HG03139 (cell line): ENCODE measurements around the gene ADORA2B.
"Not testable (repeated sequence)": the region's sequence is repeated elsewhere in the genome, so short reads cannot be mapped to it uniquely, and the experiment has no call there.

Source experiments
- ATAC-seq: cut with Tn5 transposase; IDR thresholded peaks from one replicate; pipeline ENCODE4 v1.9.1; 2021; ENCODE audit not compliant: unreplicated experiment

Gene ADORA2B

GRCh38 chr17:15944759-15945526, at the start of gene ADORA2B:
Gene ADORA2B, plus strand, starts transcription at chr17:15945130. Its CDS starts 119 bp downstream, at chr17:15945249.
- no peak for ATAC-seq

- no peak for ATAC-seq
Measured at GRCh38 chr17:15896277-15896676, 48.7 kb upstream of the ADORA2B start.

GRCh38 chr17:15896834-15897233, 48.1 kb upstream of the ADORA2B start:
- no peak for ATAC-seq

- not testable (repeated sequence) for ATAC-seq
Measured at GRCh38 chr17:15899596-15899995, 45.3 kb upstream of the ADORA2B start.

- no peak for ATAC-seq
Measured at GRCh38 chr17:15900871-15901270, 44.1 kb upstream of the ADORA2B start.

GRCh38 chr17:15905236-15905635, 39.7 kb upstream of the ADORA2B start:
- ATAC-seq, result not testable (repeated sequence)

- ATAC-seq, result no peak
Measured at GRCh38 chr17:15907290-15907689, 37.6 kb upstream of the ADORA2B start.

- ATAC-seq, result no peak
Measured at GRCh38 chr17:15908378-15908777, 36.6 kb upstream of the ADORA2B start.

GRCh38 chr17:15909481-15909991, 35.4 kb upstream of the ADORA2B start:
- no peak for ATAC-seq

- no peak for ATAC-seq
Measured at GRCh38 chr17:15910791-15911190, 34.1 kb upstream of the ADORA2B start.

- not testable (repeated sequence) for ATAC-seq
Measured at GRCh38 chr17:15911701-15912100, 33.2 kb upstream of the ADORA2B start.

GRCh38 chr17:15912416-15912955, 32.4 kb upstream of the ADORA2B start:
- ATAC-seq, result no peak

GRCh38 chr17:15913826-15914225, 31.1 kb upstream of the ADORA2B start:
- no peak for ATAC-seq

GRCh38 chr17:15914400-15915170, 30.3 kb upstream of the ADORA2B start:
- no peak for ATAC-seq

GRCh38 chr17:15915961-15916360, 29.0 kb upstream of the ADORA2B start:
- no peak for ATAC-seq

- no peak for ATAC-seq
Measured at GRCh38 chr17:15917021-15917437, 27.9 kb upstream of the ADORA2B start.

GRCh38 chr17:15917438-15918027, 27.4 kb upstream of the ADORA2B start:
- no peak for ATAC-seq

GRCh38 chr17:15918261-15918660, 26.7 kb upstream of the ADORA2B start:
- no peak for ATAC-seq

GRCh38 chr17:15918661-15919259, 26.2 kb upstream of the ADORA2B start:
- no peak for ATAC-seq

- no peak for ATAC-seq
Measured at GRCh38 chr17:15919466-15919865, 25.5 kb upstream of the ADORA2B start.

- ATAC-seq, result no peak
Measured at GRCh38 chr17:15920758-15921239, 24.1 kb upstream of the ADORA2B start.
